A549 (cell line): ENCODE measurements around the gene PRKAG2.

ENCODE experiments used
- BHLHE40 ChIP-seq: IDR thresholded peaks from 2 replicates; pipeline ENCODE4 v1.6.1; 2012; ENCODE audit warnings: low read depth, low read length, inconsistent platforms
- CBX8 ChIP-seq: fragments of 200-600 bp; sonication (generic); IDR thresholded peaks from 2 replicates; pipeline ENCODE4 v1.6.1; 2016
- CEBPB ChIP-seq, 2 experiments: fragments of >200 bp in 1 of 2; sonication (Bioruptor Twin) in 1 of 2; formaldehyde crosslinking in 1 of 2; IDR thresholded peaks; 2 replicates each; pipeline ENCODE4 v1.6.1; 2012 to 2016
- CTCF ChIP-seq: fragments of >200 bp; sonication (Bioruptor Twin); formaldehyde crosslinking; IDR thresholded peaks from 3 replicates; pipeline ENCODE4 v1.5.1; 2016
- FOXS1 ChIP-seq: fragments of 250-450 bp; sonication (Bioruptor Pico); IDR thresholded peaks from 2 replicates; pipeline ENCODE4 v1.5.0; 2020; ENCODE audit warnings: mild to moderate bottlenecking, moderate library complexity
- HDAC2 ChIP-seq: fragments of 200-600 bp; sonication (generic); IDR thresholded peaks from 2 replicates; pipeline ENCODE4 v1.6.1; 2016
- JUNB ChIP-seq: fragments of >200 bp; sonication (Bioruptor Twin); formaldehyde crosslinking; IDR thresholded peaks from 2 replicates; pipeline ENCODE4 v1.6.1; 2016
- RAD21 ChIP-seq, 2 experiments: fragments of >200 bp in 1 of 2; sonication (Bioruptor Twin) in 1 of 2; formaldehyde crosslinking in 1 of 2; IDR thresholded peaks in 1 of 2; conservative IDR thresholded peaks in 1 of 2; 2 replicates in 1 of 2; 3 replicates in 1 of 2; pipeline ENCODE4 v1.6.1; 2012 to 2018; ENCODE audit warnings: inconsistent platforms in 1 of 2
- REST ChIP-seq: fragments of 200-600 bp; sonication (generic); IDR thresholded peaks from 2 replicates; pipeline ENCODE4 v1.6.1; 2016; ENCODE audit warnings: antibody characterized with exemption, mild to moderate bottlenecking, moderate library complexity
- SMC3 ChIP-seq: fragments of >200 bp; sonication (Bioruptor Twin); formaldehyde crosslinking; IDR thresholded peaks from 3 replicates; pipeline ENCODE4 v1.6.1; 2018; ENCODE audit warnings: inconsistent platforms

- TF ChIP-seq CTCF (no peak), FOXS1 (CRISPR knock-in tag) (no peak), CBX8 (no peak), CEBPB (IDR thresholded peaks at IDR 0.05) (no peak), BHLHE40 (no peak), SMC3 (no peak), HDAC2 (no peak), JUNB (no peak), RAD21 (conservative IDR thresholded peaks at IDR 0.05 in 1 of 2, IDR thresholded peaks at IDR 0.05 in 1 of 2) (no peak), REST (no peak)
Measured at GRCh38 chr7:151720280-151720679, 156.6 kb downstream of the PRKAG2 start.
